T follicular helper cell (primary cell): ENCODE results near the gene RIPOR2.
"Not testable (repeated sequence)": the region's sequence is repeated elsewhere in the genome, so short reads cannot be mapped to it uniquely, and the experiment has no call there.

Experiments used
- DNase-seq: peaks from one replicate; pipeline ENCODE4 v3.0.0-alpha.2; 2020; ENCODE audit warnings: low read depth

Gene RIPOR2

DNA sequence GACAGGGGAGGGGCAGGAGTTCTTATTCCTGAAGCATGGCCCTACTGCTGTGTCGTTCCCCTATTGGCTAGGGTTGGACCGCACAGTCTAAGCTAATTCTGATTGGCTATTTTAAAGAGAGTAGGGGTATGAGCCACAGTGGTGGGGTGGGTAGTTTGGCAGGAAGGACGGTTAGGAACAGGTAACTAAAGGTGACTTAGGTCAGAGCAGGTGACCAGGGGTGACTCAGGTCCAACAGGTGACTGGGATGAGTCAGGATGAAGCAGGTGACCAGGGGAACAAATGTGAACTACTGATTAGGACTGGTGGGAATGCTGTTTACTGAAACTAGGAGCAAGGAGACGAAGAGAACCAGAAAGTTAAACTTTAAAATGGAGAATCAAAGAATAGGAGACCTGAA lies 58.0 kb downstream of the RIPOR2 start:
- DNase-seq, result not testable (repeated sequence)

DNA sequence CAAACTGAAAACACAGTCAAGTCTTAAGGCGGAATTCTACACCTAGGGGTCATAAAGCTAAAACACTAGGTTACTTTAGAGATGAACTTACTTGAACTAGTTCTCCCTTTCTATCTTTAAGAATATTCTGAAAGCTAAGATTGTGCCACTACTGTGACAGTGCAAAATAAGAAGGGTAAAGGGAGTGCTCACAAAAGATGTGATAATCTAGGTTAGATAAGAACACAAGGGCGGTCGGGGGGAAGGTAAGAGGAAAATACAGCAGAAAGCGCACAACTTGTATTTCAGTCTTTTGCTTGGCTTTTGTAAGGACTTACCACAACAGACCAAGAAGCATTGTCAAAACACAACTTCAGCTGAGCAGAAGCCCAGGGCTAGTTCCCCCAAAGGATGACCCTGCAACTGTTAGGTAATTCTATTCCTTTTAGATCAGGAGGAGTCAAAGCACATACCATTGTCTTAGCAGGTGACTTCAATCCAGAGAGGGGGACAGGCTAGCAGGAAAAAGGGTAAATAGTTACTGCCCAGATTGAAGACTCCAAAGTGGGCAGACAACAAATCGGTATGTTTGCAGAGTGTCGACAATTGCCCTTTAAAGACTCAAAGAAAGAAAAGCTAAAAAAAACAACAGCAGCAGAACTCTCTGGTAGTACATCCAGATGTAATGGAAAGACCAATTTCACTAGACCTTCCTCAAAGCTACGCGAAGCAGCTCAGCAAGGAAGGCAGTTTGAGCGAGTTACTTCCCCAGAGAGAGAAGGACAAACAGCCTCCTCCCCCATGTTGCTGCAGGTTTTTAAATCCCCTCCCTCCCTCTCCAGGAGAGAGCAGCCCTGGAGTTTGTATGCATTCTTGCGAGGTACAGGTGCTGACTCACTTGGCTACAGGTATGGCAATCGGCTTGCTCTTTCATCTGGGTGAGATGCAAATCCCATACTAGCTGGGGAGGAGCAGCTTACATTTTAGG lies 59.0 kb downstream of the RIPOR2 start:
- no peak for DNase-seq

DNA sequence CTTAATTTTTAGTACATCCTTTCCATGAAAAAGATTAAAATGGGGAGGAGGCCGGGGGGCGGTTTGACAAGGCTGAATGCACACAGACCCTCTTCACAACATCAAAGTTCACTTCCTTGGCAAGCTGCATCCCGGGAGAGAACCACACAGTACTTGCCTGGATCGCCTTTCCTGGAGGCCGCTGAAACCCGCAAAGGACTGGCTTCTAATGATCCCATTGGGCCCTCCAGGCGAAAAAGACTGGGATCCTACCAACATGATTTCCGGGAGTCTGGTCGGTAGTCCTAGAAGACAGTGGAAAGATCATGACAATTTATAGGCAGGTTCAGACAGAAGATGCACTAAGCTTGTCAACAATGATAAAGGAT lies 60.2 kb downstream of the RIPOR2 start:
- no peak for DNase-seq

DNA sequence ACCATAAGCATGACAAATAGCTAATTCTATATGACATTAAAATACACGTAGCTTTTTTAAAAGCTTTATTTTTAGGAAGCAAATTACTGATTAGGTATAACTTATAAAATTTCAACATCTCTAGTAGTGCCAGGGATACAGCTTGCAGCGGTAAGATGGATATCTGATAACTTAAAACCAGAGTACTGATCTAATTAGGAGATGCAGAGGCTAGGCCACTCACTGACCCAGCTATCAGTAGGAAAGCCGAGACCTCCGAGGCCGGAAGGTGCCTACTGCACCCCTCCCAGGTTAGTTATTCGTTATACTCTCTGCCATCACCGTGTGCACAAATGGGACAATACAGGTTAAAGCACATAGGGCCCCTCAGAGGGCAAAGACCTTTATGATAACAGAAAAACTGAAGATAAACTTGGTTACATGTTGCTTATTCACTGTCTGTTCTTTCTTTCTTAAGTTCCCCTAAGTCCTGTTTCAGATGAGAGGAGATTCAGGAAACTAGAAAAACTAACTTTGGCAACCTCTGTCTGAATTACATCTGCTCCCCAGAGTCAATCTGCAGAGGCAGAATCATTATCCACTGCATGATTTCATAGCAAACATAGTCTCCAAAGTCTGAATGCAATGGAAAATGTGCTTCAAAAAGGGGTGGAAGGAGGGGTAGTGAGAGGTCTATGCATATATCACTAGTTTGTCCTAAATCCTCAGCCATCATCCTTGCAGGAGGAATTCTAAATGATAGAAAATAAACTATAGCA lies 60.8 kb downstream of the RIPOR2 start:
- DNase-seq, result no peak

DNA sequence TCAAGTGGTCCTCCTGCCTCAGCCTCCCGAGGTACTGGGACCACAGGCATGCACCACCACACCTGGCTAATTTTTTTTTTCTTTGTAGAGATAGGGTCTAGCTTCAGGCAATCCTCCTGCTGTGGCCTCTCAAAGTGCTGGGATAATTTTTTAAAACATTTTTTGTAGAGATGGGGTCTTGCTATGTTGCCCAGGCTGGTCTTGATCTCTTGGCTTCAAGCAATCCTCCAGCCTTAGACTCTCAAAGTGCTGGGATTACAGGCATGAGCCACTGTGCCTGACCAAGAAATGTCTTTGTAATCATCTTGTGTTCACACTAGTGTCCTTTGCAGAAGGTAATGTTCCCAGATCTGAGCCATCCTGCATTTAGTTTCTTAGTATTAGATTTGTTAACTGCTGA lies 61.6 kb downstream of the RIPOR2 start:
- no peak for DNase-seq

DNA sequence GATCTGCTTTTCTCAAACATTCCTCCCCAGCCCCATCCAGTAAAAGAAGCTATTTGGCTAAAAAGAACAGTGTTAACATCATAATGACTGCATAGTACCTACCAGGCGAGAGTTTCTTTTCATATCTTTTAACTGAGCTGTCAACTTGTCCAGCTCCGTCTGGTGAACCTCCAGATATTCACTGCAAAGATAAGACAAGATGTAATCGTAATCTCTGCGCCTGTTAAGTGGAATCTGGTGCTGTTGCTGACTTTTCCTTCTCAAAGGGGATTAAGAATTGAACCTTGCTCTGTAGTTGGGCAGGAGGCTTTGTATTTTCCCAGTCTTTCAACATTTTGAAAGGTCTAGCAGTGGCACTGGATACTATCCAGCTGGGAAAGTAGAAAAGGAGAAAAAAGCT lies 63.0 kb downstream of the RIPOR2 start:
- DNase-seq, result no peak

DNA sequence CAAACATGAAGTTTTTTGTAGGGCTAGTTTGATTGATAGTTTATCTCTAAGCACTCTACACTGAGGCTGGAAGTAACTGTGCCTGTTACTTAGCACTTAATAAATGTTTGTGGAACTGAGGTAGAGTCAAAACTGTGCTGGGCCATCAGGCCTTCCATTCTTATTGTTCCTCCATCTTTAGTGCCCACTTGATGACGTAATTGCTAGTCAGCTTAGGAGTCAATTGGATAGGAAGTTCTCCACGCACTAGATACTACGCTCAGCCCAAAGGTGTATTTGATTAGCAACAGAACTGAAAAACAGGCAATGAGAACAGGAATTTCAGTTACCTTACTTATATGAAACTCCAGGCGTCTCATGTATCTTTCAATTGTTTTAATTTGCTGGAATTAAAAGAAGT lies 67.0 kb downstream of the RIPOR2 start:
- DNase-seq, result no peak

DNA sequence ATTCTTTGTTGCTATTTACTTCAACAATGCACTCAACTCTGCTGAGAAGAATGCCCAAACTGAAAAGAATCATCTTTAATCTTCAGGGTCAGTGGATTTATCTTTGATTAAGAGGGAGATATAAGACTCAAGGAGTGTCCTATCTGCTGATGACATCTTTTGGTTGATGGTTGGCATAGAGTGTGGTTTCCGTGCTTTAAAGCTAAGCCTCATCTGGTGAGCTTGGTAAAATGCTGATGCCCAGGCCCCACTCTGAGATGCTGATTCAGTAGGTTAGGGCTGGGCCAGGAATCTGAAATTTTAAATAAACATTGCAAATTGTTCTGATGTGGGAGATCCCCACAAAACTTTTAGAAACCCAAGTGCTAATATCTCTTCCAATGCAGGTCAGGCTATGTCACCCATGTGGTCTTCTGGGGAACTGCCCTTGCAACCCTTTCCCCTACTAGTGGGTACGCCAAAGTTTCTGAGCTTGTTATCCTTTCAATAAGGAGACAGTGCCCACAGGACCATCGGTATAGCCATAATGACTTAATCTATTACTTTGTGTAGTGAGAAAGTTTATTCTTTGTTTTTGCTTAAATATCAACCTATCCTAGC lies 68.6 kb downstream of the RIPOR2 start:
- DNase-seq, result no peak

DNA sequence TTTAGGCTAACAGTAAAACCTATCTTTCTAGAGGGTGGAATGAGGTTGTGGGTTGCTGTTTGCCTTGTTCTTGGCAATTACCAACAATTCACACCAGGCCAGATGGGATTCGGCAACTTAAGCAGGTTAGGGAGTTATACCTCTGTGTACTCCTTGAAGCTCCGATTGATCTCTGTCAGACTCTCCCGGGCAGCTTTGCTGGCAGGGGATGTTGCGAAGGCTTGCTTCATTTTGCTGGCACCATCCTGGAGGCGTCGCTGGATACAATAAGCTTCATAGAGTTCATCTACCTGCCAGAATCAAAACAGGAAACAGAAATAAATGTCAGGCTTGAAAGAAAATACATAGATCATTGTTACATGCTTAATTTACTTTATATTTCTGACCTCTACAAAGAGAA lies 70.6 kb downstream of the RIPOR2 start:
- no peak for DNase-seq

DNA sequence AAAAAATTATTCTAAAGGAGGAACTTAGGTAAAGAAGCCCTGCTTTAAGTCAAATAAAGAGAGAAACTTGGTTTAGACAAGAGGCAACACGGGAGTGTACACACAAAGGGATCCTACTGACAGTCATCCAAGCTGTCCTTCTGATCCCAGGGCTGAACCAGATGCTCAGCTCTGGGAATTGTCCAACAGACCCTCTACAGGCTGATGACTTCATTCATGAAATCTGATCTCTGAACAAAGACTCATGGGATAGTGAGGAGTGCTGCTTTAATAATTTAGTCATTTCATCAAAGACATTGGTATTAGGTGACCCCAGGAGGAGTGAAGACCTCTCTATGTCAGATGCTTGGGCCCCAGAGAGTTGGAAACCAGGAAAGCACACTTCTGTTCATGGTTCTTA lies 71.4 kb downstream of the RIPOR2 start:
- no peak for DNase-seq

DNA sequence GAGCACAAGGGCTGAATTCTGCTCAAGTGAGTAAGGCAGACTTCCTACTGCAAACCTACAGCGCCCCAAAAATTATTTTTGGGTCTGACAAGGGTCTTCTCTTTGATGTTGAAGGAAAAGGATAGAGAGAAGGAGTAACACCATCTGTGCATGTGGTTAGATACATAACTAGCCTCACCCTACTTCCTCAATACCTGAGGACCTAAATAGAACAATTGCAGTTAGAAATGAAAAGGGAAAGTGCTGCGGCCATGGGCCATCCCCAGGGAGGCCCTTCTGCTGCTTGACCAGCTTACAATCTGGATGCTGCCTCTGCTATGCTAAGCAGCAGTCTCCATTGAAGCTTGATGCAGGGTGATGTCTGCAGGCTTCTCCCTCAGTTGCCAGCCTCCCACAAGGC lies 73.8 kb downstream of the RIPOR2 start:
- DNase-seq, result no peak

DNA sequence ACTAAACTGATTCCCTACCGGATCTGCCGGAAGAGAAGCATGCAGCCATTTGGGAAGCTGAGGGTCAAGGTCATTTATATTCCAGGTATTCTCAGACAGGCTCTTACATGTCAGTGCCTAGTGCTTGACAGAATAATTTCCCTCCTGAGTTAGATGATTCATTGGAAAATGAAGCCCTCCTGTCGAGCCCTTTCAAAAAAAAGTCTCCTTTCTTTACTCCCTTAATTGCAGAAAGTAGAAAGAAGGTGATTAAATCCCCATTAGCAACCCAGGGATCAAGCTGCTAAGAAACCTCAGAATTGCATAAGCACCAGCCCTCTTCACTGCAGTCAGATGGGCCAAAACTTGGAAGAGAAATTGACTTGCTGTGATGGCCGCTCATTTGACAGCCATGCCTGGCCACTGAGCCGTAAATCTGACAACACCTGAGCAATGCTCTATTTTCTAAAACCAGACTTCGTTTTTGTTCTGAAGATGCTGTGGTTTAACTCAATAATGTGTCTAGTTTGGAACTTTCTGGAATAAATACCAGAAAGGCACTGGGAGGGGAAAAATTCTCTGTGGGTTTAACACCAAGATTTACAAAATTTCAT lies 76.1 kb downstream of the RIPOR2 start:
- DNase-seq, result no peak

DNA sequence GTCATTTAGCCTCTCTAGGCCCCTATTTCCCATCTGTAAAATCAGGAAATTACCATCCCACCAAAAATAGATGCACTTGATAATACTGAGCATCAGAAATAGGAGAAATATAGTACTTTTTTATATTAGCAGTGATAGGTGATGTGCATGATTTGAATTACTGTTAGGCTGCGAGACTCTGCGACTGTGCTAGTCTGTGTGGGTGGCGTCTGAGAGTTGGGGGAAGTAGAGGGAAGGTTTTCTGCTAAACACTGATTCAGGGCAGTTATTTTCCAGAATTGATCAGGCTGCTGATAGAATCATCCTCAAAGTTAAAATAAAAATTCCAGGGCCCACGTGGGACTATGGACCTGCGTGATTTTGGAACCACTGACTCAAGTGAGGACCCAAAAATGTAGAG lies 76.6 kb downstream of the RIPOR2 start:
- DNase-seq, result no peak

DNA sequence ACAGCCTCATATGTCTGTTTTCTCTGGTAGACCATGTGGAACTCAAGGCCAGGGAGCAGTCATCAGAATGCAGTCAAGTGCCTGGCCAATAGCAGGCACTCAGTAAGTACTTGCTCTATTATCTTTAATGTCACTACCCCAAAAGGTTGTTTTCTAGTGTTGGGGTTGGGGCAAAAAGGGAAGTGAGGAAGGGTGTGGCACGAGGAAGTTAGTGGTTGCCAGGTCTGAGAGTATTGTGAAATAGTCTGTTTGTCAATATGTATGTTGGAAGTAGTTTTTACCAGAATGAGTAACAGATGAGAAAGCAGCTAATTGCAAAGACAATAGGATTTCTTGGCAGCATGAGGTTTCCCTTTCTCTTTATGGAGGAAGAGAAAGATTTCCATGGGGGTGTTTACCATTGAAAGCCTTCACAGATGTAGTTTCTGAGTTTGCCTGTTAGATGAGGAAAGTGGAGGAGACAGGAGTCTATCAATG lies 77.5 kb downstream of the RIPOR2 start:
- DNase-seq, result no peak

DNA sequence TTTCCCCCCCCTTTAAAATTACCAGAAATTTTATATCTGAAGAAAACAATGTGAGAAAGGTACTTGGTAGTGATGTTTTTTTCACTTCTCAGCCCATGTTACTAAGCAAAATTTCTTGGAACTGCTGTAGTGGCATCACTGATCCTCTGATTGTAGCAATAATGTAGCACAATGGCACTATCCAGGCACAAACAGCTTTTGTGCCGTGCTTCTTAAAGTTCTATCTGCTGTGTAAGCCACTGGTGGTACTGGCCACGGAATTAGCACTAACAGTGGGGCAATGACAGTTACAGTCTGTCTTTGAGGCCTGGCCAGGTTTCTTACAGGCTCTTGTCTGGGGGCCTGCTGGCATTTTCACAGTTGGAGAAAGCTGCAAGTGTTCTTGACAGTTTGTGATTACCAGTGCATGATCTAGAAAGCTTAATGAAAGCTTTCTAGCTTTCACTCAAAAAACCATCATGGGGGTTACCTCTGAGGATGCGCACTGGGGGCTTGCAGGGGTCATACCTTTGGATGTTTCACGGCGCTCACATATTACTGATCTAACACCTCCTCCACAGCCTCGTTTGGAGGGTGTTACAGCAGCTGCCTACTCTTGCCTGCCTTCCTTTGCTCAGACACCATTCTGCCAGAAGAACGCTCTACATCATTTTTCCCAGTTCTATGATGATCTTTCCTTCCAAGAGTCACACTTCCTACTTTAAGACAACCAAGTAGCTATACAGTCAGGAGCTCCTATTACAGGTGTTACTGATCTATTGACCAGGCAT lies 78.7 kb downstream of the RIPOR2 start:
- DNase-seq, result no peak

DNA sequence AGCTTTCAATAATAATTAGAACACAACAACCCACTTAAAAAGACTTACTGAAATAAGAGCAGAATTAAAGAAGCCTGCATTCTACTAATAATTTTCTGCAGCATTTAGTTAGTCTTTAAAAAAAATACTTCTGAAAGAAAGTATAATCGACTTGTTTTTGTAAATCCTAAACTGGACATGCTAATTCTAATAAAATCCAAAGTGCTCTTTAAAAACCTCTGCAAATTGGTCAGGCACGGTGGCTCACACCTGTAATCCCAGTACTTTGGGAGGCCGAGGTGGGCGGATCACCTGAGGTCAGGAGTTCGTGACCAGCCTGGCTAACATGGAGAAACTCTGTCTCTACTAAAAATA lies 79.5 kb downstream of the RIPOR2 start:
- DNase-seq, result no peak

DNA sequence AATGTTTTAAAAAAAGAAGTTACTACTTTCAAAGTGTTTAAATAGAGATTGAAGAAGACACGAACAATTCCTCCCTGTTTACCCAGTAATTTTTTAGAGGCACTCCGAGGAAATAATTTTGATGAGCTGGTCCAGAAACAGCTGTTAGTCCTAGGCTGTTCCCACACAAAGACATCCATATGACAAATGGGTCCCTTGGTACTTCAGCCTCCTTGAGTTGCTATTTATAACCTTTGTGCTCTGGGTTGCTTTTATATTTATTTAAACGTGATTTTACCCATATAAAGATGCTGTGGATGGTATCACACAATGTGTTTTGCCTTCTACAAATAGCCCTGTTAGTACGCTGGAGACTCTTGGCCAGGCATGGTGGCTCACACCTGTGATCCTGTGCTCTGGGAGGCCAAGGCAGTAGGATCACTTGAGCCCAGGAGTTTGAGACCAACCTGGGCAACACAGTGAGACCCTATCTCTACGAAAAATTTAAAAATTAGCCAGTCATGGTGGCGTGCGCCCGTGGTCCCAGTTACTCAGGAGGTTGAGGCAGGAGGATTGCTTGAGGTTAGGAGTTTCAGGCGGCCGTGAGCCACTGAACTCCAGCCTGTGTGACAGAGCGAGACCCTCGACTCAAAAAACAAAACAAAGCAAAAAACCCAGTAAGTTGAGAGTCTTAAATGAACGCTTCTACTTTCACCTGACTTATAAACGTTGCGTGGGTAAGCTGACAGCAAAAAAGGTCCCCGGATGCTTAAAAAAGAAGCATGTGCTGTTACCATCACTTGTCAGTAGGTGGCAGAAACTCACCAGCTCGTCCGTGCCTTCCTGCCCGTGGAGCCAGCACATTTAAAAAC lies 80.1 kb downstream of the RIPOR2 start:
- peak; percentile 64 for DNase-seq

DNA sequence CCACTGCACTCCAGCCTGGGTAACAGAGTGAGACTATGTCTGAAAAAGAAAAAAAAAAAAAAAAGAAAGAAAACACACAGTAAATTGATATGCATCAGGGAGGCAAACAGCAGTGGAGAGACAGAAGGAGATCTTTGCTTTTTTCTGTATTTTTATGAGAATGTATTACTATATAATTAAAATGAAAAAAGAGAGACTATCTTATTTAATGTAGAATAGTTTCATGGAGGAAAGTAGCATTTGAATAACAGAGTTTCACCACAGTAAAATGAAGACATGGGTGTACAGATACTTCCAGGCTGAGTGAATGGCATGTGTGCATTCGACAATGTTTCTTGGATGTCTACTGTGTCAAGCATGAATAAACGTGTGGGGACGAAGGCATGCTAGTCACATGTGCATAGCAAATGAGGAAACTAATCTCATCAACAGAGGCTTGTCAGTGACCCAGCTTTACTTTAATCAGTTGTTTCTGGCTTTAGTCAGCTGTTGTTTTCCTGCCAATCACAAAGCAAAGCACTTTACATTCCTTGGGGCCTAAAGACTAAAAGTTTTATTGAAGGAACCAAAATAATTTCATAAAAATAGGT lies 81.6 kb downstream of the RIPOR2 start:
- no peak for DNase-seq

DNA sequence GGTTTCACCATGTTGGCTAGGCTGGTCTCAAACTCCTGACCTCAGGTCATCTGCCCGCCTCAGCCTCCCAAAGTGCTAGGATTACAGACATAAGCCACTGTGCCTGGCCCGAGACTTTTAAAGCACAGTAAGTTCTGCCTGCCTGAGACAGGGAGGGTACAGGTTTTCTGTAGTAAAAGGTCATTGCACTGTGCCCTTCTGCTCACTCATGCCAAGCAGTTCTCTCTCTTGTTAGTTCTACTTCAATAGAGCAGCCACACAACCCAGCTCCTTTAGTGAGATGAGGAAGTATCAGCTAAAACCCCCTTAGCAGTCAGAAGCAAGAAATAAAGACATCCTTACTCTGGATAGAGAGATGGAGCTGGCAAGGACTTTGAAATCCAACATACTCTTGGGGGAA lies 84.7 kb downstream of the RIPOR2 start:
- DNase-seq, result no peak

DNA sequence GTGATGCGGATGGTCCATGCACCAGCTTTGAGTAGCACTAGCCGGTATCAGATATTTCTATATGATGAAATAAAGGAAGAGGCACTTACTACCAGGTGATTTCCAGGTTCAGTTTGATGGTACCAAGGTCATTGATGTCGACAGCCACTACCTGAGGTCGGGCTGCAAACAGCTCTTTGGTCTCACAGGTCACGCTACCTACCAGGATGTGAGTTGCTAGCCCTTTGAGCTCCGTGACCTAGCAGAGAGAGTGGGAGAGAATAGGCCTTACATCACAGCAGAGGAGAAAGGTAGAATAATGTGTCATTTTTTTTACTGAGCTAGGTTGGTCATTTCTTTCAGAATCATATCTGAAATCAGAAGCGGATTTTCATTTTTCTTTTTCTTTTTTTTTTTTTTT lies 86.0 kb downstream of the RIPOR2 start:
- no peak for DNase-seq
